ENCODE data around the gene FAM24A. TPM values are rescaled to one million over a fixed set of nuclear protein-coding genes. Genes with fewer than 3 reads are reported as not detected.

Gene FAM24A
- total RNA-seq, 1 donor, result not detected

DNA sequence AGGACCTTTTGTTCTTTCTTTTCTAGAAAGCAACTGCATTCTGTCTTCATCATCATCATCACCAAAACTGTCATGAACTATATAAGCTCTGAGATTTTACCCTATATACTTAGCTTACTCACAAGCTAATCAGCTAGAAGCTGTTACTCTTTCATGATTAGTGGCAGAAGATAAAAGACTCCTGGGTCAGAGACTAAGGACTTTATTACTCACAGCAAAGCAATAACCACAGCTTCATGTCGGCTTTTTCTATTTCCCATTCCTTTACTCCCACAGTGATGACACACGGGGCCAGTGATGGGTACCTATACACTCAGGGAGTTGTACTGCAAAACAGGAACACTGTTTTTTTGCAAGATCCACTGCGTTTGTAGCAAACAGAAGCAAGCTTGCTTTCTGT lies 52.0 kb downstream of the FAM24A start:
- H3K4me1 ChIP-seq (ENCODE audit: insufficient read depth, low read length), result no peaks in the 10 kb centered on the region
- peaks cover 6% of the 10 kb centered on the region for H3K27me3 ChIP-seq (ENCODE audit: insufficient read depth, low read length)
- peaks cover 9% of the 10 kb centered on the region for H3K9me3 ChIP-seq (ENCODE audit: low read depth, low read length)
- no peak overlapping the region for H3K4me3 ChIP-seq (ENCODE audit: low read length)

Other genes with a start within 250 kb of the FAM24A start
- not detected for gene C10orf120, start 210.8 kb upstream of the FAM24A start, total RNA-seq
- 0.42 TPM for gene CUZD1, start 64.8 kb upstream of the FAM24A start, total RNA-seq
- 6.9 TPM for gene FAM24B, start 31.0 kb upstream of the FAM24A start, total RNA-seq
- gene C10orf88, start 43.6 kb downstream of the FAM24A start, total RNA-seq, result 2.1 TPM
- 8.4 TPM for gene PSTK, start 69.8 kb downstream of the FAM24A start, total RNA-seq
- 37.3 TPM for gene IKZF5, start 98.2 kb downstream of the FAM24A start, total RNA-seq
- 6.4 TPM for gene ACADSB, start 98.4 kb downstream of the FAM24A start, total RNA-seq
- gene HMX3, start 225.4 kb downstream of the FAM24A start, total RNA-seq, result not detected
- gene HMX2, start 237.5 kb downstream of the FAM24A start, total RNA-seq, result not detected
- gene BUB3, start 243.8 kb downstream of the FAM24A start, total RNA-seq, result 99.9 TPM